Liver (tissue), 3 donors: ENCODE measurements around the gene RBFOX1.

Experiments
- EGR1 ChIP-seq, 2 donors: IDR thresholded peaks; 2 replicates each; pipeline ENCODE4 v1.6.1; 2016 to 2018; ENCODE audit warnings: antibody characterized with exemption in 2 of 2, low read depth in 2 of 2
- HNF4A ChIP-seq, 2 donors: conservative IDR thresholded peaks; 2 replicates each; pipeline ENCODE4 v1.6.1; 2016; ENCODE audit warnings: antibody characterized with exemption in 2 of 2, mild to moderate bottlenecking in 2 of 2
- JUND ChIP-seq, 2 donors: IDR thresholded peaks; 2 replicates each; pipeline ENCODE4 v1.6.1; 2016; ENCODE audit warnings: antibody characterized with exemption in 2 of 2
- RAD21 ChIP-seq, 2 donors: IDR thresholded peaks; 2 replicates each; pipeline ENCODE4 v1.6.1; 2016; ENCODE audit warnings: antibody characterized with exemption in 2 of 2, mild to moderate bottlenecking in 2 of 2
- RXRA ChIP-seq, 2 donors: IDR thresholded peaks; 2 replicates each; pipeline ENCODE4 v1.6.1; 2017 to 2018; ENCODE audit warnings: antibody characterized with exemption in 2 of 2, mild to moderate bottlenecking in 1 of 2
- SP1 ChIP-seq: IDR thresholded peaks from 2 replicates; pipeline ENCODE4 v1.6.1; 2018; ENCODE audit warnings: antibody characterized with exemption, mild to moderate bottlenecking
- TAF1 ChIP-seq: conservative IDR thresholded peaks from 2 replicates; pipeline ENCODE4 v1.6.1; 2016; ENCODE audit warnings: antibody characterized with exemption, mild to moderate bottlenecking
- YY1 ChIP-seq: IDR thresholded peaks from 2 replicates; pipeline ENCODE4 v1.6.1; 2016; ENCODE audit warnings: antibody characterized with exemption, mild to moderate bottlenecking
- ZBTB33 ChIP-seq: IDR thresholded peaks from 2 replicates; pipeline ENCODE4 v1.6.1; 2016; ENCODE audit warnings: antibody characterized with exemption
- TF ChIP-seq, protein P1 (sequence below): fragments of 150-350 bp; IDR thresholded peaks from 2 replicates; pipeline ENCODE4 v1.5.1; 2017; ENCODE audit warnings: improper control_type of control experiment, low read depth, low read length; ENCODE audit not compliant: missing input control
- TF ChIP-seq, protein P2 (sequence below): IDR thresholded peaks from 2 replicates; pipeline ENCODE4 v1.6.1; 2016; ENCODE audit warnings: antibody characterized with exemption
- TF ChIP-seq, protein P3 (sequence below): IDR thresholded peaks from 2 replicates; pipeline ENCODE4 v1.6.1; 2016; ENCODE audit warnings: antibody characterized with exemption, mild to moderate bottlenecking
- donor health status: healthy.
- donor health status: healthy.

DNA sequence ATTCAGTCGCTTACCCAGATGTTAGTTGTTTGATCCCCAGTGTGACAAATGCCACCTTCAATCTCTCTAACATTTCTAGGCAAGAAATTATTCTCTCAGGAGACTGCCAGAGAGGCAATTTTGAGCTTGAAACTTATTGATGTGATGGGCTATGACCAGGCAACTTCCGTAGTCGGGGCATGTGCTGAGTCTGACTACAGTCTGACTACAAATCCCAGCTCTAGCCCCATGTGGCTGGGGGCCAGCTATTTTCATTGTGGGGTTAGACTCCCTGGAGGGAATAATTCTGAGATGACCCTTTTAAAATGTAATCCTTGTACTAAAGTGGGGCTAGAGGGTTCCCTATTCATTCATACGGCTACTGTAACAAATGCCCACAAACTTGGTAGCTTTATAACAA is 65.9 kb downstream of the RBFOX1 start:
- TF ChIP-seq YY1 (no peak), EGR1 (IDR thresholded peaks at IDR 0.05; ENCODE audit: low read depth in 2 of 2) (no peak), TAF1 (no peak), JUND (IDR thresholded peaks at IDR 0.05) (no peak), ZBTB33 (no peak), HNF4A (conservative IDR thresholded peaks at IDR 0.05) (no peak), RAD21 (IDR thresholded peaks at IDR 0.05) (no peak), RXRA (IDR thresholded peaks at IDR 0.05) (no peak), SP1 (no peak)
- TF ChIP-seq, protein P1, sequence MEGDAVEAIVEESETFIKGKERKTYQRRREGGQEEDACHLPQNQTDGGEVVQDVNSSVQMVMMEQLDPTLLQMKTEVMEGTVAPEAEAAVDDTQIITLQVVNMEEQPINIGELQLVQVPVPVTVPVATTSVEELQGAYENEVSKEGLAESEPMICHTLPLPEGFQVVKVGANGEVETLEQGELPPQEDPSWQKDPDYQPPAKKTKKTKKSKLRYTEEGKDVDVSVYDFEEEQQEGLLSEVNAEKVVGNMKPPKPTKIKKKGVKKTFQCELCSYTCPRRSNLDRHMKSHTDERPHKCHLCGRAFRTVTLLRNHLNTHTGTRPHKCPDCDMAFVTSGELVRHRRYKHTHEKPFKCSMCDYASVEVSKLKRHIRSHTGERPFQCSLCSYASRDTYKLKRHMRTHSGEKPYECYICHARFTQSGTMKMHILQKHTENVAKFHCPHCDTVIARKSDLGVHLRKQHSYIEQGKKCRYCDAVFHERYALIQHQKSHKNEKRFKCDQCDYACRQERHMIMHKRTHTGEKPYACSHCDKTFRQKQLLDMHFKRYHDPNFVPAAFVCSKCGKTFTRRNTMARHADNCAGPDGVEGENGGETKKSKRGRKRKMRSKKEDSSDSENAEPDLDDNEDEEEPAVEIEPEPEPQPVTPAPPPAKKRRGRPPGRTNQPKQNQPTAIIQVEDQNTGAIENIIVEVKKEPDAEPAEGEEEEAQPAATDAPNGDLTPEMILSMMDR = no peak
- TF ChIP-seq, protein P2, sequence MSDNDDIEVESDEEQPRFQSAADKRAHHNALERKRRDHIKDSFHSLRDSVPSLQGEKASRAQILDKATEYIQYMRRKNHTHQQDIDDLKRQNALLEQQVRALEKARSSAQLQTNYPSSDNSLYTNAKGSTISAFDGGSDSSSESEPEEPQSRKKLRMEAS = no peak
- TF ChIP-seq, protein P3, sequence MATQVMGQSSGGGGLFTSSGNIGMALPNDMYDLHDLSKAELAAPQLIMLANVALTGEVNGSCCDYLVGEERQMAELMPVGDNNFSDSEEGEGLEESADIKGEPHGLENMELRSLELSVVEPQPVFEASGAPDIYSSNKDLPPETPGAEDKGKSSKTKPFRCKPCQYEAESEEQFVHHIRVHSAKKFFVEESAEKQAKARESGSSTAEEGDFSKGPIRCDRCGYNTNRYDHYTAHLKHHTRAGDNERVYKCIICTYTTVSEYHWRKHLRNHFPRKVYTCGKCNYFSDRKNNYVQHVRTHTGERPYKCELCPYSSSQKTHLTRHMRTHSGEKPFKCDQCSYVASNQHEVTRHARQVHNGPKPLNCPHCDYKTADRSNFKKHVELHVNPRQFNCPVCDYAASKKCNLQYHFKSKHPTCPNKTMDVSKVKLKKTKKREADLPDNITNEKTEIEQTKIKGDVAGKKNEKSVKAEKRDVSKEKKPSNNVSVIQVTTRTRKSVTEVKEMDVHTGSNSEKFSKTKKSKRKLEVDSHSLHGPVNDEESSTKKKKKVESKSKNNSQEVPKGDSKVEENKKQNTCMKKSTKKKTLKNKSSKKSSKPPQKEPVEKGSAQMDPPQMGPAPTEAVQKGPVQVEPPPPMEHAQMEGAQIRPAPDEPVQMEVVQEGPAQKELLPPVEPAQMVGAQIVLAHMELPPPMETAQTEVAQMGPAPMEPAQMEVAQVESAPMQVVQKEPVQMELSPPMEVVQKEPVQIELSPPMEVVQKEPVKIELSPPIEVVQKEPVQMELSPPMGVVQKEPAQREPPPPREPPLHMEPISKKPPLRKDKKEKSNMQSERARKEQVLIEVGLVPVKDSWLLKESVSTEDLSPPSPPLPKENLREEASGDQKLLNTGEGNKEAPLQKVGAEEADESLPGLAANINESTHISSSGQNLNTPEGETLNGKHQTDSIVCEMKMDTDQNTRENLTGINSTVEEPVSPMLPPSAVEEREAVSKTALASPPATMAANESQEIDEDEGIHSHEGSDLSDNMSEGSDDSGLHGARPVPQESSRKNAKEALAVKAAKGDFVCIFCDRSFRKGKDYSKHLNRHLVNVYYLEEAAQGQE = no peak
